DMS79 (cell line): ENCODE data around the gene PICK1.

ENCODE experiments used
- DNase-seq: peaks from one replicate; lab custom pipeline; 2025; lab: John Stamatoyannopoulos, UW

PICK1 gene

DNA sequence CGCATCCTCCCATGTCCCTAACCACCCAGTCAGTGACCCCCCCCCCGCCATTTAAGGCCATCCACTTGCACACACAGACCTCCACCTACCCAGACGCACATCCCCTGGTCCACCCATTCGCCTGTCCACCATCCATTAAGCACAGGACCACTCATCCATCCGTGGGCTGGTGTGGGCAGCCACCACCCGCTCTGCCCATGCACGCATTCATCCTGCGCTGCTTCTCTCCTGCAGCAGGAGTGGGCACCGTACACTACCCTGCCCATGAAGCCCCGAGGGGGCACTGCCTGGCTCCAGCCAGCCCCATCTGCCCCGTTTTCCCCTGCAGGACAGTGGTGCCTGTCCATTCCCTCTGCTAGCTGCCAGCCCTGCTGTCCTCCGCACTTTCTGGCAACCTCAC is 30.7 kb downstream of the PICK1 start:
- no peak for DNase-seq

DNA sequence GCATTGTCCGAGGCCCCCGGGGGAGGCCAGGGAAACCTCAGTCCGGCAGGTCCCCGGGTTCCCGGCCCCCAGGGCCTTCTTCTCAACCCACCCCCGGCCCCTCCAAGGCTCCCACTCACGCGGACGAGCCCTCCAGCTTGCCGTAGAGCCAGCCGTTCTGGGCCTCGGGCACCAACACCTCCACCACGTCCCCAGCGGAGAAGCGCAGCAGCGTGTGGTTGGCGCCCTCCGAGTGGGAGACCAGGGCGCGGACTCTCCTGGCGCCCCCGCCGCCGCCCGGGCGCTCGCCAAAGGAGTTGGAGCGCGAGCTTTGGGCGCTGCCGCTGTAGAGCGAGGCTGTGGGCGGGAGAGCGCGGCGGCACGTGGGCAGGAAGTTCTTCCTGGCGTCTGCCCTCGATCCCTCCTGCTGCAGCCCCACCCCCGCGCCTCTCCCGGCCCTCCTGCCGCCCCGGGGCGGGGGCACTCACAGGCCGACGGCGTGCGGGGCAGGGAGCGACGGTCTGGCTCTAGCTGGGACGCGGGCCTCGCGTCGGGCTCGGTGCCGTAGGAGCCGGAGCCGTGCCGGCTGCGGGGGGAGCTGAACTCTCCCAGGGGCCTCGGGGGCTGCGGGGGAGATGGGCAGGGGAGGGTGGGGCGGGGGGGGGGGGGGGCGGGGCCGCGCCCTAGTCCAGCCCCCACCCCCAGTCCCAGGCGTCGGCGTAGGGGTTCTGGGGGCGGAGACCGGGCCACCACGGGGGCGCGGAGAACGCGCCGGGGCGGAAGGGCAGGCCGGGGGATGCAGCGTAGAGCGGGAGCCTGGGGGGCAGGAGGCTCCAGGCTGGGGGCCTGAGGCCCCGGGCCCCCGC is 31.6 kb downstream of the PICK1 start:
- DNase-seq, result no peak

DNA sequence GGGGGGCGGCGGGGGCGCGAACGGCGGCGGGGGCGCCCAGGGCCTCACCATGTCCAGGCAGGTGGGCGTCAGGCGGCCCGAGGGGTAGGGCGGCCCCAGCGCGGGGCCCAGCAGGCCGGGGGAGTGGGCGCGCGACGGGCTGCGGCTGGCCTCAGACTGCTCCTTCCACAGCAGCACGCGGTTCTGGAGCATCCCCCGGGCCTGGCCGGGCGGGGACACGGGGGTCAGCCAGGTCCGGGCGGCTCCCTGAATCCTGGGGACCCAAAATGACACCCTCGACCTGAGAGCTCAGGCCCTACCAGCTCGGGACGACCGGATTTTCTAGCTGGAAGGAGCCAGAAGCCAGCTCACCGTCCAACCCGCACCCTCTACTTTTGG is 32.3 kb downstream of the PICK1 start:
- DNase-seq, result no peak

DNA sequence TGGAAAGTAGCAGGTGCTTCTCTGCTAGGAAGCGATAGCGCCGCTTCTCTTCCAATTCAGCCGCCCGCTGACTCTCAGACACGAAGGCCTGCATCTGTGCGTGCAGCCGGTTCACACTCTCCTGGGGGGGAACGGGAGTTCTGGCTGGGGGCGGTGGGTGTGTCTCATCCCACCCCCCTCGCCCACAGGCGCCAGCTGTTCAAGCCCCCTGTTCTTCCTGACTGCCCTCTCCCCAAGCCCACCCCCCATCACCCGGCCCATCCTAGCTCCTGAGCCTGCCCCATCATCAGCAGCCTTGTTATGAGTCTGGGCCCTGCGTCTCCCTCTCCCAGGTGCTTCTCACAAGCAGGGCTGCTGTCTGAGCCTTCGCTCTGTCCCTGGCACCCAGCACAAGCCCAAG is 39.9 kb downstream of the PICK1 start:
- no peak for DNase-seq

DNA sequence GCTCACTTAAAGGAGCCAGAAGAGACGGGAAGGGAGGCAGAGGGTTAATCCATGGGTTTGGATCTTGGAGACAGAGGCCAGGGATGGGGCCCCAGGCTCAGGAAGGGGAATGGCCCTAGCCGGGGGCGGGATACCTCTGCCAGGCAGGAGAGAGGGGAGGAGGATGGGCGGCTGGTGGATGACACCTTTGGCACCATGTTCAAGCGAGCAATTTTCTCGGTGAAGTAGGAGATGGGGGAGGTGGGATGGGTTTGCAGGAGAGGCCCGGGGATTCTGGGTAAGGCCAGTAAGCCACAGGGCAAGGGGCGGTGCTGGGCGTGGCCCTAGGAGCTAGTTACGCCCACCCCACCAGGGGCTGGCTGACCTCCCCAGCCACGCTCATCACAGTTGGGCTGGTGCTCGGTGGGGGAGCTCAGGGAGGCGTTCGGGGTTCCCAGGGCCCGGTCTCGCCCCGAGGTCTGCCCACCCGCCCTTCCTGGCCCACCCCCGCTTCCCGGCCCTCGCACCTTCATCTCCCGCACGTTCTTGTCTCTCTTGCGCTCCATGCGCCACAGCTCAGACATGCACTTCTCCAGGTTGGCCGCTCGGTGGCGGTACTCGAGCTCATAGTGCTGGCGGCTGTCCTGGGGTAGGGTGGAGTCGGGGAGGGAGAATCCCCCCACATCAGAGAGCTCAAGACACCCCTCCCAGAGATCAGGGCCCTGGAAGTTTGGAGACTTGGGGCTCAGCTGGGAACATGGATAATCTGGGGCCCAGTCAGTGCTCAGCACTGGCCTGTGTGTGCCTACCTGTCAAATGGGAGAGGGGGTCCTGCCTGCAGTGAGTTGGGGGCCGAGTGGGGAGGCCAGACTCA is 40.6 kb downstream of the PICK1 start:
- no peak for DNase-seq

DNA sequence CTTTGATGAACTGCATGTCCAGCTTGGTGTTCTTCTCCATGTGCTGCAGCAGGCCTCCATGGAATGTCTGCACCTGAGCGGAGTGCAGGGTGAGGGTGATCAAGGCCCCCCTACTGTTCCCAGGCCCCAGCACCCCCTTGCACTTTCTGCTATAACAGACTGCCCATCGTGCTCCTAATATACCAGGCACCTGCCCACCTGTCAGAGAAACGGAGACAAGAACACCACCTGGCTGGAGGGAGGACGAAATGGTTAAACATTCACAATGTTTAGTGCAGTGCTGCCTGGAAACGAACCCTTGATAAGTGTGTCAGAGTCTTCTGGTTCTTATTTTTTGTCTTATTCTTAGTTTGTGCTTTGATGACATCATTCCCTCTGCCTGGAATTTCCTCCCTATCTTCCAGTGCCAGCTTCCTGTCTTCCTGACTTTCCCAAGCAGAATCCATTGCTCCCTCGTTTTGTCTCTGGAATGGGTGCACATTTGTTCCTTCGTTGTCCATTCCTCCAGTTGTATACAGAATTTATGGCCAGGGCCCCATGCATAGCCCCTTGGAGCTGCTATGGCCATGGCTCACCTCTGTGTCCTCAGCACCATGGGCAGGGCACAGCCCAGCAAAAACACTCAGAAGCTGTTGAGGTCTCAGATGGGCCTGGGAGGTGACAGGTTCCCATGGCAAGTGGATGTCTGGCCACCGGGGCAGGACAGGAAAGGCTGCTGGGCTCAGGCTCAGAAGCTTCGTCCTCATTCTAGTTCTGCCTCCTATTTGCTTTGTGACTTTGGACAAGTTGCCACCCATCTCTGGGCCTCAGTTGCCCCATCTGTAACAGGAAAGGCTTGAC is 41.4 kb downstream of the PICK1 start:
- no peak for DNase-seq

DNA sequence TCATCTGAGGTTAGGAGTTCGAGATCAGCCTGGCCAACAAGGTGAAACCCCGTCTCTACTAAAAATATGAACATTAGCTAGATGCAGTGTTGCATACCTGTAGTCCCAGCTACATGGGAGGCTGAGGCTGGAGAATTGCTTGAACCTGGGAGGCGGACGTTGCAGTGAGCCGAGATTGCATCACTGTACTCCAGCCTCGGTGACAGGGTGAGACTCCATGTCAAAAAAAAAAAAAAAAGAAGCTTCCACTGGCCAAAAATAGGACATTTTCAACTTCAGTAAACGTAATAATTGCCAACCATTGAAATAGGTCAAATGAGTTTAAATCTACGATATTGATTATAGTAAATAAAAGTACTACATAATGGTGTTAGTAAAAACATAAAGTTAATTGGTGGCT is 46.4 kb downstream of the PICK1 start:
- no peak for DNase-seq

DNA sequence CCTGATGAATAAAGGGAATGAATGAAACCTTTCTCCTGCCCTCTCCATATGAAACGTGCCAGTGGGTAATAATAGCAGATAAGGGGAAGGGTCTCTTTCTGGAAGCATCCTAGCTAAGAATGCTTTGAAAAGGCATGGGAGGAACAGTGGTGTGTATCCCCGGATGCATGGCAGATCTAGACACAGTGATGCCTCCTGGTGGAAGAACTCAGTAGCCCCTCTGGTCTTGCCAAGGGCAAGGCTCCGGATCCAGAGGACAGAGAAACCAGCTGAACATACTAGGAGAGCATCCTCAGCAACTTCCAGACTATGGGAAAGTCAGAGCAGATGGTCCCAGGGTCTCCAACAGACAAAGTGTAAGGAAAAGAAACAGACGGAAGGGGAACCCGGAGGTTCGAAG is 46.9 kb downstream of the PICK1 start:
- DNase-seq, result no peak

DNA sequence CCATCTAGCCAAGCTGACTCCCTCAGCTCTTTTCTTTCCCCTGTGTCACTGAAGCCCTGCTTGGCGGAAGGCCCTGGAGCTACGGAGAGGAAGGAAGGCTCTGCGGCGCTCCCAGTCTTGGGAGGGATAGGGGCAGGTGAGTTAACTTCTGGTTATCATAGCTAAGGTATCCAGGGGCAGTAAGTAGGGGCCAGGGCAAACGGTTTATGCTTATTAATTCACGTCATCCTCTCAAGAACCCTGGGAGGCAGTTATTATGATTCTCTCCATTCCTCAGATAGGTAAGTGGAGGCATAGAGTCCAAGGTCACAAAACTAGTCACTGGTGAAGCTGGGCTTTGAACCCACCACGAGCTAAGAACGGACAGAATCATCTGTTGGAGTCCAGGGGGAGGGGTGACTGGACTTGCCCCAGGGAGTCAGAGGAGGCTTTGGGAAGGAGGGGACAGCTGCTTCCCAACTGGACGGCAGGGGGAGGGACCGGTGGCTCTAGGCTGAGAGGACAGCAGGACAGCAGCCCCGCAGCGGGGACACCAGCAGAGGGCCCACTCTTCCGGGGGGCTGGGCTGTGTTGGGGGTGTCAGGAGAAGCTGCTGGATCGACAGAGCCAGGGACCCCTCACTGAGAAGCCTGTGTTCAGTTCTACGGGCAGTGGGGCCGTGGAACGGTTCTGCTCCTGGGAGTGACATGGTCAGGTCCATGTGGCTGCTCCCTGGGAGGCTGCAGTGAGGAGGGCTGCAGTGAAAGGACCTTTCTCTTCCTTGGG is 49.8 kb downstream of the PICK1 start:
- DNase-seq, result no peak

DNA sequence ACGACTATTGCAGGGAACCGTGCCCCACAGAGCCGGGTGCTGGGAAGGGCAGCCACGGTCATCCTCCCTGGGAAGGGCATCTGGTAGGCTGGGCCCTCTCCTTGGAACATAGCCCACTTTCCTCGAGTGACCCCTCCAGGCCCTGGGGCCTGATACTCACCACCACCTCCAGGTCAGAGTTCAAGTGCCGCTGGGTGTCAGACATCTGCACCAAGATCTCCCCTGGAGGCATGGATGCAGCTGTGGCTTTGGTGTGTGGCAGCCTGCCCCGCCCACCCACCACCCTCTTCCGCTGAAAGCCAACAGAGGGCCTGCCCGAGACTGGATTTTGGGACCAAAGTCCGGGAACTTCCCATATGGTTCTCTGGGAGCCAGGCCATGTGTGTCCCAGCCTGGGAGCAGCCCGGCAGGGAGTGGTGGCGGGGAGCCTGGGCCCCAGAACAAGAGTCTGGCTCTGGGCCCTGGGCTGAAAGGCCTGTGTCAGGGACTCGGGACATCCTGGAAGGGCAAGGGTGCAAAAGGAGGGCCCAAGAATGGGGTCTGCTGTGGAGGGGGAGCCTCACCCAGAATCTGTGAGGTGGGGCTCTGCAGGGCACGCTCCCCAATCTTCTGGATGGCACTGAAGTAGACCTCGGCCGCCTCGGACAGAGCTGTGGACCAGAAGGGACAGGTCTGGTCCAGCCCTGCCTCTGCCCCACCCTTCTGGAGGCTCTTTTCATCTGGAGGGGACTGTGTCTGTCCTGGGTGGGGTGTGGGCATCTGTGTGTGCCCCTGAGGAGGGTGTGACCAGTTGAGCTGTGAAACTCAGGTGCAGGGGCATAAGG is 50.7 kb downstream of the PICK1 start:
- no peak for DNase-seq

DNA sequence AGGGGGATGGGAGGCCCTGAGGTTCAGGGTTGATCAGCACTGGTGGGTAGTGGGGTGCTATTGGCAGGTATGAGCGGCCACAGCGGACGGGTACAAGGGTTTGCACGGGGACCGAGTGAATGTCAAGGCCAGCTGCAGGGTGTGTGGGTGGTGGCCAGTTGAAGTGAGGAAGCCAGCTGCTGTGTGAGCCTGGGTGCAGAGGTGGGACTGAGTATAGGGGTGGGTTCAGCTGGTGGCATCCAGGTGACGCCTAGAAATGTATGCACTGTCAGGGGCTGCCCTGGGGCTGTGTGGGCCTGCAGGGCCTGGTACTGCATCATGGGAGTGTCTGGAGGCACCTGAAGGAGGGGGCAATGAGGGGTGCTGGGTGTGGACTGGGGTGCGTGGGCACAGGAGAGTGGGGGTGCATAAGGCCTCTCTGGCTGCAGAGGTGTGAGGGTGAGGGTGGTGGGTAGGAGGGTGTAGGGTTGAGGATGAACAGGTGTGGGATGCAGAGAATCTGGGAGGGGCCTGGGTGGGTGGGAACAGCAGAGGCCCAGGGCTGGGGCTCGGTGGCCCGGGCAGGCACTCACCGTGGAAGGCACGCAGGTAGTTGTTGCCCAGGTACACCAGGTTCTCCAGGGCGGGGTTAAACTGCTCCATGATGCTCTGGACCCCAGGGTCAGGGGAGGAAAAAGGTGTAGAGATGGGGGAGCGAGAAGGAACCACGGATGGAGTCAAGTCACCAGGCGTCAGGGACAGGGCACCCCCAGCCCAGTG is 51.5 kb downstream of the PICK1 start:
- DNase-seq, result no peak

DNA sequence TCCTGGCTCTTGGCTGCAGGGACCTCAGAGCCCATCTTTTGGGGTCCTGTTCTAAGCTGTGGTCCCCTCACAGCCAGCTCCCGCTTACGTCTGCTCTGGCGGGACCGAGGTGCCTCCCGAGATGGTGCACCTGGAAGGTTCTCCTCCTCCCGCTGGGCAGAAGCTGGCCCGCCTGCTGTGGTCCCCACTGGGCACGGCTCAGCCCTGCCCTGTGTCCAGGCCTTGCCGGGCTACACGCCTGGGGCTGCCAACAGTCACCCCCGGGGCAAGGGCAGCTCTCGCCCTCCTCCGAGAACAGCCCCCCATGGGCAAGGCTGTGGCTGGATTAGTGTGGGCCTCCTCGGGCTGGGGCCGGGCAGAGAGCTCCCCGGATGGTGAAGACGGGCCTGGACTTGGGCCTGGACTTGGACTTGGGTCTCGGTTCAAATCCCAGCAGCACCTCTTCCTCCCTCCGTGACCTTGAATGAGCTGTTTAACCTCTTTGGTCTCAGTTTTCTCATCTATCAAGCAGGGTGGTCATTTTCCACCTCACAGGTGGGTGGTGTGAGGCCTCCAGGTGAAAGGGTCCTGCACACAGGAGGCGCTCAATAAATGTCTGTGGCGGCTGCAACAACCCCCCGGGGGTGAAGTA is 52.3 kb downstream of the PICK1 start:
- no peak for DNase-seq

DNA sequence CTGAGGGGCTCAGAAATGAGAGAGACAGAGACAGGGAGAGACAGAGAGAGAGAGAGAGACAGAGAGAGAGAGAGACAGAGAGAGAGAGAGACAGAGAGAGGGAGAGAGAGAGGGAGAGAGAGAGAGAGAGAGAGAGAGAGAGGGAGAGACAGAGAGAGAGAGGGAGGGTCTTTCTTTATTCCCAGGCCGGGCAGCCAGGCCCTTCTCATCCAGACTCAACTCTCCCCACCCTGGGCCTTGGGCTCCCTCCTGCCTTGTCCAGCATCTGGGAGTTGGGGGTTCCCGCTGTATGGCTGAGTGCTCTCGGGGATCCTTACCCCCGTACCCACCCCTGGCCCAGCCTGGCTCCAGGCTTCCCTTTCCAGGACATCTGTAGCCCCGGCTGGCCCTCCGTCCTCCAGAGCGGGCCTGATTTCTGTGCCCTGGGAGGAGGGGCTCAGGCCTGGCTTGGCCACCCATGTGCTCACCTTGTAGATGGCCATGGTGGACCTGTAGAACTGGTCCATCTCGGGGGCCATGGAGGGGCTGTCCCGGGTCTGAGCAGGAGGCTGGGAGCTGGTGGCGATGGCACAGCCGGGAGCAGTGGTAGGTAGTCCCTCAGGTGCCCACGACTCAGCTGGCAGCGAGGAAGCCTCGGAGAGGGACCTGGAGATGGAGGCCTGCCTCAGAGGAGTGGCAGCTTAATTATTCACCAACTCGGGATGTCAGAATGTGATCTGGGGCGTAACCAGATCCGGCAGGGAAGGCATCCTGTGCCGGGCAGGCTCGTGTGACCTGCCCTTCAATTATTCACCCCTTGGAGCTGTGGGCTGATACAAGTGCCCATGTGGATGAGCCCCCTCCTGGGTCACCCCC is 53.0 kb downstream of the PICK1 start, which contains the start of gene BAIAP2L2:
Gene BAIAP2L2, minus strand, starts transcription at position 677 of the 855 bp plus-strand sequence. Its CDS starts 159 bp downstream, at position 518.
- DNase-seq, result no peak

DNA sequence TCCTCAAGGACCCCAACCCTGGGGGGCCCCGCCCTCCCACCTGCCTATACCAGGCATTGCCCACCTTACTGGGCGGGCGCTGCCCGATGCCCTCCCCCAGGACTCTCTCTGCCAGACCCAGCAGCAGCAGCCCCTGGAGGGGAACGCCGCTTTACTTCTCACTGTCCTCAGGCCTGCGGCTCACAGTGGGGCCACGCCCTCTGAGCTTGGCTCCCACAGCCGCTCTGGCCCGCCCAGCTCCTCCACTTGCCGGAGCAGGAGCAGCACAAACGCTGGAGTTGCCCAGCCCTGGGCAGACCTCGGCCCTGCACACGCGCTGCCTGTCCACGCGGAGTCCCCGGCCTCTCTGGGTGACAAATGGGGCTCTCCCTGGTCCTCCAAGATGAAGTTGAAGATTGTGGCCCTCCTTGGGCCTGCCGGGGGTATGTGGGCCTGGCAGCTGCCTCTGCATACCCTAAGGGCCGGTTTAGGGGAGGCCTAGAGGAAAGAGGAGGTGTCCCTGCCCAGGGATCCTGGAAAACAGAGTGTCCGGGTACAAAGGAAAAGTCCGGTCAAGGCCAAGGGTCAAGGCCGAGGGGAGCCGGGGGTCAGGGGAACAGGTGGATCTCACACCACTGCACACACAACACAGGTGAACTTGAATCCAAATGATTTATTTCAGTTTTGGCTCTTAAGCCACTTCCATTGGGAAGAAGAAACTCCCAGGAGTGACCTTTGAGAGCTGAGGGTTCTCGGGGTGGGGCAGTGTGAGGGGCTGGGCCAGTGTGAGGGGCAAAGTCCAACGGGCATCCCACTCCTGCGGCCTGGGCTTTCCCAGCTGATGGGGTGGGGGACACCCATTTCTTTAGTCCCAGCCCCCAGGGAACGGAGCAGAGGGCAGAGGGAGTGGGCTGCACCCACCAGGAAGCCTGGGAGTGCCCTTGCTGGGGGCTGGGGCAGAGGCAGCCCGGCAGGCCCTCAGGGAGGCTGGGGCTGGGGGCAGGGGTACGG is 54.0 kb downstream of the PICK1 start:
- no peak for DNase-seq

DNA sequence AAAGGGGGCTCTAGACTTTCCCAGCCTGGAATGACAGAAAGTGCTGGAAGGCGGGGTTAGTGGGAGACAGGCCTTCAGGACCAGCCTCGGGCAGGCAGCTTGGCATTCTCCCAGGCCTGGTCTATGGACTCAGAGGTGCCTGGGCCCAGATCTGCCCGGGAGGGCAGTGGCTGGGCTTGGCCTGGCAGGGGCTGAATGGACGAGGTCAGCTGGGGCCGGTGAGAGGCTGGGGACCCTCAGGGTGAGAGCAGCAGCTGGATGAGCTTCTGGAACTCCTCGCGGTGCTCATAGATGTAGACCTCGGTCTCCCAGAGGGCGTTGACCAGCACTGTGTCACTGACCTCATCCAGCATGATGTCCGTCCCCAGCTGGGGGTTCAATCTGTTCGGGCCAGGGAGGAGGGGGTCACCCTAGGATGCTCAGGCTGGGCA is 54.7 kb downstream of the PICK1 start:
- DNase-seq, result no peak

DNA sequence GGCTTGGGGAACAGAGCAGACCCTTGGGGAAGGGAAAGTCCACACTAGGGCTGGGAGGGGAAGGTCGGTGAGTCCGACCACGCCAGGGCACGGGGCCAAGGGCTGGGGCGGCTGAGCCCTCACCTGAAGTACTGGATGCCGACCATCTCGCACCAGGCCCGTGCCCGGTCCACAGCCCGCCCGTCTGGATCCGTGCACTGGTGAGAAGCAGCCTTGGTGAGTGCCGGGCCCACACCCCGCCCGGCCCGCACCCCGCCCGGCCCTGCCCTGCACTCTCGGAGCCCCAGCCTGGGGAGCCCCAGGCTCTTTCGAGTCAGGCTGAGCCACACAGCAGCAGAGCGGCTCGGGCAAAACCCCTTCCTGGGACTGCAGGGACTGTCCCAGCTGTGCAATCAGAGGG is 55.2 kb downstream of the PICK1 start:
- DNase-seq, result no peak
